Stimulated activated naive CD4-positive, alpha-beta T cell treated with Interleukin-2 at 50 U/mL for 16 hours (primary cell): ENCODE data around the gene PCBP1.
"Not testable (repeated sequence)": the region's sequence is repeated elsewhere in the genome, so short reads cannot be mapped to it uniquely, and the experiment has no call there.

Source experiments
- DNase-seq: peaks from one replicate; lab custom pipeline; 2025; lab: John Stamatoyannopoulos, UW

The PCBP1 gene

GRCh38 chr2:70124983-70125480, 37.8 kb downstream of the PCBP1 start:
- peak; percentile 59 for DNase-seq

- no peak for DNase-seq
Measured at GRCh38 chr2:70125498-70125898, 38.2 kb downstream of the PCBP1 start.

- no peak for DNase-seq
Measured at GRCh38 chr2:70126413-70126812, 39.1 kb downstream of the PCBP1 start.

- DNase-seq: no peak
Measured at GRCh38 chr2:70128005-70128404, 40.7 kb downstream of the PCBP1 start.

GRCh38 chr2:70131344-70132143, 44.3 kb downstream of the PCBP1 start:
- not testable (repeated sequence) for DNase-seq

- DNase-seq: peak; percentile 27
Measured at GRCh38 chr2:70132244-70133126, 45.2 kb downstream of the PCBP1 start.

- DNase-seq: no peak
Measured at GRCh38 chr2:70133127-70133452, 45.8 kb downstream of the PCBP1 start.

GRCh38 chr2:70133491-70134322, 46.4 kb downstream of the PCBP1 start:
- no peak for DNase-seq

GRCh38 chr2:70134323-70134983, 47.2 kb downstream of the PCBP1 start:
- DNase-seq: not testable (repeated sequence)
